Adrenal gland (tissue), 12 donors: ENCODE results near the gene RELT. TPM values are rescaled to one million over a fixed set of nuclear protein-coding genes. Genes with fewer than 3 reads are reported as not detected.

Source experiments
- DNase-seq, 7 donors: peaks; one replicate each; pipeline ENCODE4 v3.0.0-alpha.2; 2019 to 2020
- H3K27ac ChIP-seq, 5 donors: fragments of 200-600 bp; sonication (generic) in 4 of 5; 1 replicate in 3 of 5; 2 replicates in 2 of 5; pipeline versions ENCODE4 v1.5.1 to v1.8.0; 2016 to 2020; ENCODE audit warnings: mild to moderate bottlenecking in 1 of 5
- H3K27me3 ChIP-seq: fragments of 200-600 bp; 2 replicates; pipeline ENCODE4 v1.8.0; 2021
- H3K36me3 ChIP-seq, 2 donors: fragments of 200-600 bp; replicated peaks in 1 of 2; 1 replicate in 1 of 2; 2 replicates in 1 of 2; pipeline versions ENCODE4 v1.5.1 to v1.8.0; 2018 to 2022
- H3K4me1 ChIP-seq, 2 donors: fragments of 200-600 bp; replicated peaks in 1 of 2; 1 replicate in 1 of 2; 2 replicates in 1 of 2; pipeline versions ENCODE4 v1.5.1 to v1.8.0; 2018 to 2021
- H3K4me3 ChIP-seq, 4 donors: fragments of 200-600 bp; sonication (generic) in 3 of 4; one replicate each; pipeline ENCODE4 v1.5.1; 2016 to 2018
- H3K9me3 ChIP-seq, 3 donors: fragments of 200-600 bp; sonication (generic) in 1 of 3; replicated peaks in 1 of 3; 1 replicate in 2 of 3; 2 replicates in 1 of 3; pipeline versions ENCODE4 v1.5.1 to v1.8.0; 2016 to 2021
- POLR2A ChIP-seq, 2 donors: fragments of 450-650 bp; IDR thresholded peaks; one replicate each; pipeline ENCODE4 v1.6.1; 2017; ENCODE audit warnings: antibody characterized with exemption in 2 of 2, mild to moderate bottlenecking in 2 of 2, moderate library complexity in 1 of 2
- WGBS, 4 donors: extraction: QIAGEN DNeasy Blood & Tissue Kit in 2 of 4; methylation state at CpG; one replicate each; pipeline versions ENCODE4 v1.1.5 to v1.1.7; 2013 to 2017; 5-methylcytosine and 5-hydroxymethylcytosine counted together
- intact Hi-C, 2 donors: fragments of 100-400 bp; cut with DNase I; formaldehyde crosslinking; loops; one replicate each; pipeline versions ENCODE4 v1.14.1 to v1.15.0; 2022 to 2023
- polyA plus RNA-seq, 3 donors: library from polyadenylated mRNA; stranded (reverse); fragments of 200-250 nt in 2 of 3; fragments of 350-450 nt in 1 of 3; fragmentation: Illumina TruSeq in 1 of 3; extraction: RNeasy Lipid Tissue Mini Kit (QIAGEN cat#74804) in 1 of 3; gene quantifications; one replicate each; pipeline ENCODE4 v1.2.3, GENCODE V29; 2013 to 2014
- total RNA-seq, 9 donors: library from RNA; depleted of rRNA in 4 of 9; stranded (reverse); fragments of >200 nt in 4 of 9; fragments of 120-200 nt in 1 of 9; fragmentation: NEBNext Ultra II Directional in 1 of 9; extraction: Animal tissue kit (Norgen Biotek cat#: 25700) in 1 of 9; gene quantifications; one replicate each; pipeline versions ENCODE4 v1.1.0 to v1.2.4, GENCODE V29; 2013 to 2023
- TF ChIP-seq, protein P1 (sequence below), 6 experiments: fragments of 450-650 bp in 4 of 6; fragments of 200-600 bp in 2 of 6; sonication (generic) in 1 of 6; IDR thresholded peaks; 1 replicate in 5 of 6; 2 replicates in 1 of 6; pipeline versions ENCODE4 v1.5.1 to v1.8.0; 2016 to 2021; ENCODE audit warnings: antibody characterized with exemption in 6 of 6, mild to moderate bottlenecking in 2 of 6, moderate library complexity in 1 of 6
- donor health status: healthy with polysubstance abuse.
- donor health status: Bipolar disorder and iron deficiency.
- donor health status: DM: yes; HTN: yes; CAD: no.
- donor health status: DM: no; HTN: no; CAD: no.
- donor health status: DM: no; HTN: no; CAD: no.
- donor health status: DM: yes; HTN: yes; CAD: no.

Gene RELT
- total and polyA plus RNA-seq, 12 donors: 0.73 to 8.7 (median 5.2) TPM

- H3K9me3 ChIP-seq: no peaks in the 10 kb centered on the region
- no peak overlapping the region for H3K4me3 ChIP-seq
- peaks cover 0 to 33% of the 10 kb centered on the region in 2 donors for H3K4me1 ChIP-seq
- peaks cover 0 to 7% of the 10 kb centered on the region in 2 donors for H3K36me3 ChIP-seq
- H3K27ac ChIP-seq: no peak overlapping the region
- TF ChIP-seq POLR2A (IDR thresholded peaks at IDR 0.05): no peak
- TF ChIP-seq, protein P1, sequence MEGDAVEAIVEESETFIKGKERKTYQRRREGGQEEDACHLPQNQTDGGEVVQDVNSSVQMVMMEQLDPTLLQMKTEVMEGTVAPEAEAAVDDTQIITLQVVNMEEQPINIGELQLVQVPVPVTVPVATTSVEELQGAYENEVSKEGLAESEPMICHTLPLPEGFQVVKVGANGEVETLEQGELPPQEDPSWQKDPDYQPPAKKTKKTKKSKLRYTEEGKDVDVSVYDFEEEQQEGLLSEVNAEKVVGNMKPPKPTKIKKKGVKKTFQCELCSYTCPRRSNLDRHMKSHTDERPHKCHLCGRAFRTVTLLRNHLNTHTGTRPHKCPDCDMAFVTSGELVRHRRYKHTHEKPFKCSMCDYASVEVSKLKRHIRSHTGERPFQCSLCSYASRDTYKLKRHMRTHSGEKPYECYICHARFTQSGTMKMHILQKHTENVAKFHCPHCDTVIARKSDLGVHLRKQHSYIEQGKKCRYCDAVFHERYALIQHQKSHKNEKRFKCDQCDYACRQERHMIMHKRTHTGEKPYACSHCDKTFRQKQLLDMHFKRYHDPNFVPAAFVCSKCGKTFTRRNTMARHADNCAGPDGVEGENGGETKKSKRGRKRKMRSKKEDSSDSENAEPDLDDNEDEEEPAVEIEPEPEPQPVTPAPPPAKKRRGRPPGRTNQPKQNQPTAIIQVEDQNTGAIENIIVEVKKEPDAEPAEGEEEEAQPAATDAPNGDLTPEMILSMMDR (IDR thresholded peaks at IDR 0.05): no peak
- WGBS, 4 donors: 89 to 92% (median 90%) methylated on average over 2 of the region's 2 CpGs
- intact Hi-C loops: no loop called here
- no peak for DNase-seq
- no peaks in the 10 kb centered on the region for H3K27me3 ChIP-seq
Observed at GRCh38 chr11:73413256-73413655, 37.1 kb downstream of the RELT start.

DNA sequence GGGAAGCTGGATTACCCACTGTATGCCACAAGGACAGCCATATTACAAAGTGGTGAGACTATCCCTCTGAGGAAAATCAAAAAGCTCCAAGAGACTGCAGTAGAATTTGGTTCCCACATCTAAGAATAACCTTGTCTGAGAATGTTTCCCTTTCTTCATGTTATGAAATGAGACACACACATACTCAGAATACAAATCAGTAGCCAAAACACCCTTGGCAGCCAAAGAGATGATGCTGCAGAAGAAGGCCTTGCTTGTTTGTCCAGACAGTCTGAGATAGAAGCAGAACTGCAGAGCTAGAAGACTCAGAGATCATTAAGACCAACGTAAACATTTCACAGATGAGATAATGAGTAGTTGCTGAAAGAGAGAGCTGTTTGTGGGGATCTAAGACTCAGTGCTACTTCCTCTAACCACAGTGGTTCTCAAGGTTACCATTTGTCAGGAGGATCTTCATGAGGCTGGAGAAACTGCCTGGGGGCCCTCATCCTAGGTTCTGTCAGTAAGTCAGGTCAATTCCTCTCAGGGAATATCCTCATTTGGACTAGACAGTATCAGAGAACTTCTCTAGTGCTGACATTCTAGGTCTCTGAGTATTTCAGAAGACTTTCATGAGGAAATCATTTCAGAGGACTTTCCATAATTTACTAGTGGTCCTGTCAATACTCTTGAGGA is 38.9 kb downstream of the RELT start:
- peaks cover 0 to 6% of the 10 kb centered on the region in 2 donors for H3K36me3 ChIP-seq
- no peak for TF ChIP-seq POLR2A (IDR thresholded peaks at IDR 0.05)
- TF ChIP-seq, protein P1 (IDR thresholded peaks at IDR 0.05): no peak
- intact Hi-C loops: no loop called here
- no peaks in the 10 kb centered on the region for H3K27me3 ChIP-seq
- 58 to 73% (median 66%) methylated on average over 1 of the region's 1 CpG for WGBS, 4 donors
- H3K4me3 ChIP-seq: no peak overlapping the region
- H3K4me1 ChIP-seq: peaks cover 0 to 33% of the 10 kb centered on the region in 2 donors
- no peak for DNase-seq
- peak overlapping the region in 2 of 5 donors; percentile 22 to 46 for H3K27ac ChIP-seq
- H3K9me3 ChIP-seq: no peaks in the 10 kb centered on the region

- Histone ChIP-seq H3K9me3 (no peaks in the 10 kb centered on the region), H3K27me3 (no peaks in the 10 kb centered on the region), H3K27ac (peak overlapping the region in 2 of 5 donors; percentile 22 to 46), H3K4me3 (no peak overlapping the region), H3K36me3 (peaks cover 0 to 6% of the 10 kb centered on the region in 2 donors), H3K4me1 (peaks cover 0 to 33% of the 10 kb centered on the region in 2 donors)
- WGBS, 4 donors: 90 to 91% (median 90%) methylated on average over 4 of the region's 4 CpGs
- TF ChIP-seq, protein P1 (IDR thresholded peaks at IDR 0.05): no peak
- no peak for TF ChIP-seq POLR2A (IDR thresholded peaks at IDR 0.05)
- intact Hi-C loops: no loop called here
- no peak for DNase-seq
Observed at GRCh38 chr11:73415854-73416615, 39.8 kb downstream of the RELT start.

- intact Hi-C loops: no loop called here
- H3K27ac ChIP-seq: no peak overlapping the region
- H3K27me3 ChIP-seq: no peaks in the 10 kb centered on the region
- H3K4me3 ChIP-seq: no peak overlapping the region
- H3K4me1 ChIP-seq: peaks cover 0 to 33% of the 10 kb centered on the region in 2 donors
- 84 to 99% (median 96%) methylated on average over 2 of the region's 2 CpGs for WGBS, 4 donors
- H3K9me3 ChIP-seq: no peaks in the 10 kb centered on the region
- DNase-seq: no peak
- peaks cover 0 to 6% of the 10 kb centered on the region in 2 donors for H3K36me3 ChIP-seq
- TF ChIP-seq POLR2A (IDR thresholded peaks at IDR 0.05): no peak
- TF ChIP-seq, protein P1 (IDR thresholded peaks at IDR 0.05): no peak
Observed at GRCh38 chr11:73416786-73417185, 40.6 kb downstream of the RELT start.
